Measurements from ENCODE around the gene IL22RA2.
"Not testable (repeated sequence)": the region's sequence is repeated elsewhere in the genome, so short reads cannot be mapped to it uniquely, and the experiment has no call there.

Gene IL22RA2

GRCh38 chr6:137119196-137120104 lies 54.0 kb downstream of the IL22RA2 start:
- DNase-seq, result no peak

- DNase-seq, result no peak
Observed at GRCh38 chr6:137117581-137117980, 55.9 kb downstream of the IL22RA2 start.

- no peak for DNase-seq
Observed at GRCh38 chr6:137116807-137117206, 56.6 kb downstream of the IL22RA2 start.

GRCh38 chr6:137115658-137116057 lies 57.8 kb downstream of the IL22RA2 start:
- DNase-seq, result no peak

GRCh38 chr6:137112067-137112355 lies 61.4 kb downstream of the IL22RA2 start:
- DNase-seq, result no peak

- no peak for DNase-seq
Observed at GRCh38 chr6:137111296-137112066, 62.0 kb downstream of the IL22RA2 start.

- DNase-seq, result no peak
Observed at GRCh38 chr6:137107767-137108105, 65.7 kb downstream of the IL22RA2 start.

GRCh38 chr6:137107047-137107766 lies 66.2 kb downstream of the IL22RA2 start:
- DNase-seq, result not testable (repeated sequence)

GRCh38 chr6:137106183-137106582 lies 67.3 kb downstream of the IL22RA2 start:
- no peak for DNase-seq

- no peak for DNase-seq
Observed at GRCh38 chr6:137105375-137105774, 68.1 kb downstream of the IL22RA2 start.

- no peak for DNase-seq
Observed at GRCh38 chr6:137104926-137105325, 68.5 kb downstream of the IL22RA2 start.

- peak; percentile 64 for DNase-seq
Observed at GRCh38 chr6:137102851-137103492, 70.5 kb downstream of the IL22RA2 start.

- peak; percentile 18 for DNase-seq
Observed at GRCh38 chr6:137102050-137102848, 71.2 kb downstream of the IL22RA2 start.

- DNase-seq, result no peak
Observed at GRCh38 chr6:137099689-137100403, 73.6 kb downstream of the IL22RA2 start.

- no peak for DNase-seq
Observed at GRCh38 chr6:137097526-137097925, 75.9 kb downstream of the IL22RA2 start.

- no peak for DNase-seq
Observed at GRCh38 chr6:137097057-137097456, 76.4 kb downstream of the IL22RA2 start.

GRCh38 chr6:137095651-137096238 lies 77.7 kb downstream of the IL22RA2 start:
- peak; percentile 42 for DNase-seq

GRCh38 chr6:137095093-137095492 lies 78.4 kb downstream of the IL22RA2 start:
- no peak for DNase-seq

GRCh38 chr6:137094411-137095008 lies 78.9 kb downstream of the IL22RA2 start:
- peak; percentile 56 for DNase-seq
